ENCODE measurements around the gene PYCR2.

Gene PYCR2

GRCh38 chr1:225917536-225917935 lies 6.5 kb downstream of the PYCR2 start:
- no peak for DNase-seq

GRCh38 chr1:225917101-225917500 lies 6.9 kb downstream of the PYCR2 start:
- no peak for DNase-seq

- DNase-seq = no peak
Observed at GRCh38 chr1:225915538-225915991, 8.5 kb downstream of the PYCR2 start.

- DNase-seq = no peak
Observed at GRCh38 chr1:225914947-225915346, 9.1 kb downstream of the PYCR2 start.

GRCh38 chr1:225914391-225914790 lies 9.7 kb downstream of the PYCR2 start:
- DNase-seq = no peak

GRCh38 chr1:225911191-225912130 lies 12.6 kb downstream of the PYCR2 start:
- peak; percentile 83 for DNase-seq

GRCh38 chr1:225909477-225909876 lies 14.6 kb downstream of the PYCR2 start:
- DNase-seq = no peak

GRCh38 chr1:225908773-225909172 lies 15.3 kb downstream of the PYCR2 start:
- DNase-seq = no peak

GRCh38 chr1:225908013-225908640 lies 15.9 kb downstream of the PYCR2 start:
- DNase-seq = no peak

GRCh38 chr1:225907341-225907740 lies 16.7 kb downstream of the PYCR2 start:
- no peak for DNase-seq

- no peak for DNase-seq
Observed at GRCh38 chr1:225906467-225906866, 17.6 kb downstream of the PYCR2 start.

- no peak for DNase-seq
Observed at GRCh38 chr1:225903623-225904022, 20.4 kb downstream of the PYCR2 start.

GRCh38 chr1:225899044-225899925 lies 24.8 kb downstream of the PYCR2 start:
- no peak for DNase-seq

GRCh38 chr1:225897595-225898514 lies 26.2 kb downstream of the PYCR2 start:
- peak; percentile 67 for DNase-seq

- peak; percentile 73 for DNase-seq
Observed at GRCh38 chr1:225896937-225897549, 27.0 kb downstream of the PYCR2 start.

- no peak for DNase-seq
Observed at GRCh38 chr1:225896494-225896893, 27.6 kb downstream of the PYCR2 start.

GRCh38 chr1:225892307-225892706 lies 31.7 kb downstream of the PYCR2 start:
- no peak for DNase-seq

- DNase-seq = no peak
Observed at GRCh38 chr1:225891229-225891972, 32.6 kb downstream of the PYCR2 start.

- no peak for DNase-seq
Observed at GRCh38 chr1:225890346-225891228, 33.5 kb downstream of the PYCR2 start.

- DNase-seq = no peak
Observed at GRCh38 chr1:225889743-225890142, 34.3 kb downstream of the PYCR2 start.

Measured in CD4-positive, alpha-beta T cell treated with Interleukin-6 for 4 hours (primary cell).